SK-N-SH (cell line): ENCODE results near the gene AGBL4.

ENCODE experiments used
- CTCF ChIP-seq: fragments of 200-600 bp; sonication (generic); IDR thresholded peaks from 2 replicates; pipeline ENCODE4 v1.6.1; 2017; ENCODE audit warnings: antibody characterized with exemption, mild to moderate bottlenecking, moderate library complexity
- ELF1 ChIP-seq: IDR thresholded peaks from 2 replicates; pipeline ENCODE4 v1.4.0; 2012

DNA sequence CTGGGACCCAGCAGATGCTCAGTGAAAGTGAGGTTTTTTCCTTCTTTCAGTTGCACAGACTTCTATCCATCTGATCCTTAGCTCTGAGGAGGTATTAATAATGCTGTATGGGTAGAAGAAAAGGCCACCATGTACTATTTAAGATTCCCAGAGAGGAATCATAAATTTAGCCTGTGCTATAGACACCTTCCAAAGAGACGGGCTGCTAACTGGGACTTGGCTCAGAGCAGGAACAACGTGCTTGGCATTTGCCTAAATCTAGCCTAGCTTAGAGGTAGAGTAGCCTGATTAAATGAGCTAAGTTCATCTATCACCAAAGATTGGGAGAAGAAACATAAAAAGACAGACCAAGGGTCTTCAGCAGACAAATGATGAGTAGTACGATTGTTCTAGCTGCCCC, 1070.1 kb downstream of the AGBL4 start:
- TF ChIP-seq CTCF (no peak), ELF1 (no peak)
